SH-SY5Y (cell line): ENCODE results near the gene CEMIP.

ENCODE experiments used
- GATA2 ChIP-seq: IDR thresholded peaks from 2 replicates; pipeline ENCODE4 v1.6.1; 2011; ENCODE audit warnings: mild to moderate bottlenecking, low read depth, low read length
- GATA3 ChIP-seq: IDR thresholded peaks from 2 replicates; pipeline ENCODE4 v1.6.1; 2011; ENCODE audit warnings: low read depth, mild to moderate bottlenecking, low read length, moderate library complexity

GRCh38 chr15:80948651-80949292, 169.6 kb downstream of the CEMIP start:
- TF ChIP-seq GATA3, result no peak
- TF ChIP-seq GATA2, result no peak
